ENCODE results near the gene COL20A1.

The COL20A1 gene

DNA sequence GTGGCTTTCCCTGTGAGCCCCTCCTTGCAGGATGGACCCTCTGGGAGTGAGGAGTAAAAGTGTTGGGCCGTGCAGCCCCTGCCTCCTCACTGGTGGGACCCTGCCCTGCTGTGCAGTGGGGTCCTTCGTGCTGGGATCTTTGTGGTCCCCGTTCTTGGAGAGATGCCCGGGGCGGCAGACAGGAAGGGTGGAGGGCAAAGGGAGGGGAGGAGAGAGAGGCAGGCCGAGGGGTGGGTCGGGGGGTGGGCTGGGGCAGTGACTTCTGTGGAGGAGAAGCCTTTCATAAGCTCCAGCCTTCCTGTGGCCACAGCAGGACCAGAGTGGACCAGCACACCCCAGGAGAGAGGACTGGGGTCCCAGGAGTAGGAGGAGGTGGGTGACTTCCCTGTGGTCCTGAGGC lies at the start of gene COL20A1:
Gene COL20A1, plus strand, starts transcription at position 283 of the 400 bp plus-strand sequence. CDS start 1,922 bp downstream, outside the sequence.
- TF ChIP-seq, protein P1, sequence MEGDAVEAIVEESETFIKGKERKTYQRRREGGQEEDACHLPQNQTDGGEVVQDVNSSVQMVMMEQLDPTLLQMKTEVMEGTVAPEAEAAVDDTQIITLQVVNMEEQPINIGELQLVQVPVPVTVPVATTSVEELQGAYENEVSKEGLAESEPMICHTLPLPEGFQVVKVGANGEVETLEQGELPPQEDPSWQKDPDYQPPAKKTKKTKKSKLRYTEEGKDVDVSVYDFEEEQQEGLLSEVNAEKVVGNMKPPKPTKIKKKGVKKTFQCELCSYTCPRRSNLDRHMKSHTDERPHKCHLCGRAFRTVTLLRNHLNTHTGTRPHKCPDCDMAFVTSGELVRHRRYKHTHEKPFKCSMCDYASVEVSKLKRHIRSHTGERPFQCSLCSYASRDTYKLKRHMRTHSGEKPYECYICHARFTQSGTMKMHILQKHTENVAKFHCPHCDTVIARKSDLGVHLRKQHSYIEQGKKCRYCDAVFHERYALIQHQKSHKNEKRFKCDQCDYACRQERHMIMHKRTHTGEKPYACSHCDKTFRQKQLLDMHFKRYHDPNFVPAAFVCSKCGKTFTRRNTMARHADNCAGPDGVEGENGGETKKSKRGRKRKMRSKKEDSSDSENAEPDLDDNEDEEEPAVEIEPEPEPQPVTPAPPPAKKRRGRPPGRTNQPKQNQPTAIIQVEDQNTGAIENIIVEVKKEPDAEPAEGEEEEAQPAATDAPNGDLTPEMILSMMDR (IDR thresholded peaks at IDR 0.05; ENCODE audit: insufficient read depth, low read length, missing control alignments), result no peak
- no peak within 1 kb of the TSS for H3K4me3 ChIP-seq (ENCODE audit: low read depth, low read length)
- no peak for DNase-seq (ENCODE audit: low read depth, low spot score)
- CTCF ChIA-PET, result interaction anchor here (1.3 to 10.3 kb wide), 4 partner anchors 12 to 72 kb away, joined by 4 to 92 read pairs (median 8); no protein-coding TSS in a partner anchor
- POLR2A ChIA-PET, result no interaction called here

DNA sequence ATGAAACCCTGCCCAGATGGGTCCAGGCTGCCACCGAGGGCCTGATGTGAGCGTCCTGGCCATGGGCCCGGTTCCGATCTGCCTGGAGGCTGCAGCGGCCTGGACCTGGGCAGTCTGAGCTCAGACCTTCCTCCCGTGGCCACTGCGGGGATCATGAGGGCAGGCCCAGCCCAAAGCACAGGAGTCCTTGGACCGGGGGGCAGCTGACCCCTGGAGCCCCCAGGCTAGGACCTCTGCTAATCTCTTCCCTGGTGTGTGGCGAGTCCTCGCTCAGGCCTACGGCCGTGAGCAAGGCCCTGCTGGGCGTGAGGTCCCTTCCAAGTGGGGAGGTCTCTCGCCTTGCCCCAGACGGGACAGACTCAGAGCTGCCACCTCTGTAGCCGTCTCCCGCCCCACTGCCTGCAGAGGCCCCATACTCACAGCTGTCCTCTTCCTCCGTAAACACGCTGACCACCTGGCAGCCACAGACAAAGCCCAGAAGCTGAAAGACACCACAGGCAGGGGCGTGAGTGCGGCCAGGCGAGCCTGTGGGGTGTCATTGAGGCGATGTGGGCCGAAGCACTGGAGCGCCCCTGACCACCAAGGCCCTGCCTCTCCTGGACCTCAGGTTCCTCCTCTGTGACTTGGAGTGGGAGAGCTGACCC lies 49.3 kb upstream of the COL20A1 start:
- no peak overlapping the region for H3K4me3 ChIP-seq (ENCODE audit: low read depth, low read length)
- TF ChIP-seq, protein P1 (IDR thresholded peaks at IDR 0.05; ENCODE audit: insufficient read depth, low read length, missing control alignments), result no peak
- ChIA-PET CTCF (interaction anchor here (1.4 to 1.7 kb wide), 2 partner anchors 13 to 21 kb away, joined by 8 to 9 read pairs; no protein-coding TSS in a partner anchor), POLR2A (no interaction called here)
- DNase-seq (ENCODE audit: low read depth, low spot score), result no peak

- ChIA-PET CTCF (interaction anchor here (1.4 to 1.7 kb wide), 2 partner anchors 14 to 21 kb away, joined by 8 to 9 read pairs; no protein-coding TSS in a partner anchor), POLR2A (no interaction called here)
- DNase-seq (ENCODE audit: low read depth, low spot score), result no peak
- TF ChIP-seq, protein P1 (IDR thresholded peaks at IDR 0.05; ENCODE audit: insufficient read depth, low read length, missing control alignments), result no peak
- no peak overlapping the region for H3K4me3 ChIP-seq (ENCODE audit: low read depth, low read length)
These were observed 48.5 kb upstream of the COL20A1 start for GRCh38 chr20:63244468-63244867.

GRCh38 chr20:63246490-63247288 lies 46.3 kb upstream of the COL20A1 start:
- POLR2A ChIA-PET, result no interaction called here
- no peak overlapping the region for H3K4me3 ChIP-seq (ENCODE audit: low read depth, low read length)
- TF ChIP-seq, protein P1 (IDR thresholded peaks at IDR 0.05; ENCODE audit: insufficient read depth, low read length, missing control alignments), result no peak
- CTCF ChIA-PET, result interaction anchor here (1.3 to 5.3 kb wide), 4 partner anchors 11 to 22 kb away, joined by 3 to 49 read pairs (median 8); partner anchors contain the start of gene BIRC7
- no peak for DNase-seq (ENCODE audit: low read depth, low spot score)

DNA sequence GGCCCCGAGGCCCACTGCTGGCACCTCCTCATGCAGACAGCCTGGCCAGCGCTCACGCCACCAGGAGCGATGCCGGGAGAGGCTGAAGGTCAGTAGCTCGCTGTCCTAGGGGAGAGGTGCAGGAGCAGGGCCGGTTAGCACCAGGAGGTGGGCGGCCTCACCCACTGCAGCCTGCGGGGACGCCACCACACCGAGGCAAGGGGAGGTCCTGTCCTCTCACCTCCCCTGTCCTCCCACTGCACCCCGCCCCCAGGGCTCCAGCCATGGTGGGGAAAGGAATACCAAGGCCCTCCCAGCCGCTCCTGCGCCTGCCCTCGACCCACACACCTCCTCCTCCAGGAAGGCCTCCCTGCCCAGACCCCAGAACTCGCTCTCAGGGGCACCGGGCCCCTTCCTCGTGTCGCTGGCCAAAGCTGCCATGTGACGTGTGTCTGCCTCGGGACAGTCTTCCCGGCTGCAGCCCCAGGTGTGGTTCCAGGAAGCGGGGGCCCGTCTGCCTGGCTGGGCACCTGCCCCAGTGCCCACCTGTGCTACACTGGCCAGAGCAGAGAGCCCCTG lies 45.2 kb upstream of the COL20A1 start:
- H3K4me3 ChIP-seq (ENCODE audit: low read depth, low read length), result no peak overlapping the region
- no peak for DNase-seq (ENCODE audit: low read depth, low spot score)
- POLR2A ChIA-PET, result no interaction called here
- CTCF ChIA-PET, result interaction anchor here (1.3 to 5.3 kb wide), 3 partner anchors 15 to 23 kb away, joined by 5 to 49 read pairs (median 7); no protein-coding TSS in a partner anchor
- TF ChIP-seq, protein P1 (IDR thresholded peaks at IDR 0.05; ENCODE audit: insufficient read depth, low read length, missing control alignments), result no peak
